Smooth muscle cell (in vitro differentiated cells): Measurements from ENCODE around the gene XXYLT1. TPM values are rescaled to one million over a fixed set of nuclear protein-coding genes. Genes with fewer than 3 reads are reported as not detected.

Experiments used
- DNase-seq: peaks from one replicate; lab custom pipeline; 2025; ENCODE audit not compliant: unreplicated experiment; lab: John Stamatoyannopoulos, UW
- H2AFZ ChIP-seq: fragments of 200-600 bp; sonication (generic); 2 replicates; pipeline ENCODE4 v1.6.0; 2016; ENCODE audit warnings: antibody characterized with exemption, low read depth, mild to moderate bottlenecking
- H3F3A ChIP-seq: fragments of 200-600 bp; sonication (generic); 2 replicates; pipeline ENCODE4 v1.6.0; 2017; ENCODE audit warnings: antibody characterized with exemption, low read depth
- H3K27ac ChIP-seq: fragments of 200-600 bp; sonication (generic); 2 replicates; pipeline ENCODE4 v1.5.1; 2016; ENCODE audit warnings: low read depth, mild to moderate bottlenecking
- H3K27me3 ChIP-seq: fragments of 200-600 bp; sonication (generic); 2 replicates; pipeline ENCODE4 v1.6.1; 2016; ENCODE audit warnings: low read depth, mild to moderate bottlenecking
- H3K36me3 ChIP-seq: fragments of 200-600 bp; sonication (generic); 2 replicates; pipeline ENCODE4 v1.5.1; 2016; ENCODE audit warnings: low read depth
- H3K4me1 ChIP-seq: fragments of 200-600 bp; sonication (generic); 2 replicates; pipeline ENCODE4 v1.5.1; 2016; ENCODE audit warnings: low read depth
- H3K4me2 ChIP-seq: fragments of 200-600 bp; sonication (generic); 2 replicates; pipeline ENCODE4 v1.6.0; 2016; ENCODE audit warnings: mild to moderate bottlenecking
- H3K4me3 ChIP-seq: fragments of 200-600 bp; sonication (generic); 2 replicates; pipeline ENCODE4 v1.5.1; 2016; ENCODE audit warnings: mild to moderate bottlenecking
- H3K79me2 ChIP-seq: fragments of 200-600 bp; sonication (generic); 2 replicates; pipeline ENCODE4 v1.6.0; 2016; ENCODE audit warnings: low read depth, mild to moderate bottlenecking
- H3K9ac ChIP-seq: fragments of 200-600 bp; sonication (generic); 2 replicates; pipeline ENCODE4 v1.6.0; 2016; ENCODE audit warnings: low read depth
- H3K9me3 ChIP-seq: fragments of 200-600 bp; sonication (generic); replicated peaks from 2 replicates; pipeline ENCODE4 v1.5.1; 2016; ENCODE audit warnings: low read depth
- H4K20me1 ChIP-seq: fragments of 200-600 bp; sonication (generic); 2 replicates; pipeline ENCODE4 v1.6.0; 2016; ENCODE audit warnings: low read depth
- CTCF ChIP-seq: fragments of 200-600 bp; sonication (generic); IDR thresholded peaks from 2 replicates; pipeline ENCODE4 v1.5.1; 2017; ENCODE audit warnings: borderline replicate concordance, mild to moderate bottlenecking, antibody characterized with exemption; ENCODE audit not compliant: insufficient read depth, poor library complexity, severe bottlenecking
- WGBS: methylation state at CpG from one replicate; pipeline ENCODE4 v1.1.7; 2016; ENCODE audit warnings: low lambda C conversion rate; 5-methylcytosine and 5-hydroxymethylcytosine counted together
- polyA plus RNA-seq: library from polyadenylated mRNA; unstranded; fragments of >200 nt; fragmentation: Nextera tagmentation; extraction: Ambion mirVana; gene quantifications from 2 replicates; pipeline ENCODE4 v1.2.1, GENCODE V29; 2016
- total RNA-seq: library from RNA; depleted of rRNA; stranded (reverse); fragments of >200 nt; gene quantifications from 2 replicates; pipeline ENCODE4 v1.2.3, GENCODE V29; 2014

XXYLT1 gene
- total and polyA plus RNA-seq, 2 experiments from 2014 or later: 22.2 to 35.4 TPM

GRCh38 chr3:195200010-195200822, 70.7 kb downstream of the XXYLT1 start:
- no peaks in the 10 kb centered on the region for H3K36me3 ChIP-seq
- no peaks in the 10 kb centered on the region for H4K20me1 ChIP-seq
- H3K4me1 ChIP-seq: peaks cover 29% of the 10 kb centered on the region
- peaks cover 12% of the 10 kb centered on the region for H3K79me2 ChIP-seq
- H3F3A ChIP-seq: peaks cover 13% of the 10 kb centered on the region
- H3K9ac ChIP-seq: no peak overlapping the region
- no peak overlapping the region for H2AFZ ChIP-seq
- H3K9me3 ChIP-seq: no peaks in the 10 kb centered on the region
- DNase-seq: no peak
- WGBS: 96% methylated on average over 14 of the region's 14 CpGs
- no peak overlapping the region for H3K4me2 ChIP-seq
- TF ChIP-seq CTCF: no peak
- H3K27ac ChIP-seq: no peak overlapping the region
- no peaks in the 10 kb centered on the region for H3K27me3 ChIP-seq
- no peak overlapping the region for H3K4me3 ChIP-seq

GRCh38 chr3:195198426-195199346, 72.3 kb downstream of the XXYLT1 start:
- Histone ChIP-seq H2AFZ (no peak overlapping the region), H3F3A (peaks cover 8% of the 10 kb centered on the region), H3K36me3 (no peaks in the 10 kb centered on the region), H3K27me3 (no peaks in the 10 kb centered on the region), H3K4me1 (peaks cover 29% of the 10 kb centered on the region), H3K79me2 (peaks cover 19% of the 10 kb centered on the region), H3K9ac (no peak overlapping the region), H3K9me3 (no peaks in the 10 kb centered on the region), H4K20me1 (no peaks in the 10 kb centered on the region), H3K4me2 (peak overlapping the region; percentile 6), H3K4me3 (no peak overlapping the region), H3K27ac (peak overlapping the region; percentile 73)
- WGBS: 96% methylated on average over 19 of the region's 19 CpGs
- DNase-seq: no peak
- TF ChIP-seq CTCF: no peak

GRCh38 chr3:195197765-195198425, 73.1 kb downstream of the XXYLT1 start:
- Histone ChIP-seq H3K79me2 (peaks cover 25% of the 10 kb centered on the region), H3K9ac (no peak overlapping the region), H3F3A (peaks cover 6% of the 10 kb centered on the region), H3K9me3 (no peaks in the 10 kb centered on the region), H3K4me1 (peaks cover 26% of the 10 kb centered on the region), H3K4me3 (no peak overlapping the region), H3K27ac (peak overlapping the region; percentile 73), H3K4me2 (peak overlapping the region; percentile 44), H4K20me1 (no peaks in the 10 kb centered on the region), H2AFZ (no peak overlapping the region), H3K27me3 (no peaks in the 10 kb centered on the region), H3K36me3 (no peaks in the 10 kb centered on the region)
- 48% methylated on average over 11 of the region's 11 CpGs for WGBS
- DNase-seq: no peak
- no peak for TF ChIP-seq CTCF
